Esophagus muscularis mucosa (tissue), 4 donors: ENCODE data around the gene CYS1.

ENCODE experiments used
- CTCF ChIP-seq, 3 experiments: fragments of 200-600 bp in 2 of 3; fragments of 450-650 bp in 1 of 3; sonication (generic) in 2 of 3; IDR thresholded peaks; one replicate each; pipeline ENCODE4 v1.5.1; 2017 to 2019; ENCODE audit warnings: antibody characterized with exemption in 3 of 3, mild to moderate bottlenecking in 2 of 3, moderate library complexity in 1 of 3
- EP300 ChIP-seq: sonication (generic); formaldehyde crosslinking; IDR thresholded peaks from one replicate; pipeline ENCODE4 v1.6.1; 2017; ENCODE audit warnings: antibody characterized with exemption
- POLR2AphosphoS5 ChIP-seq, 2 donors: sonication (generic); formaldehyde crosslinking; IDR thresholded peaks; one replicate each; pipeline ENCODE4 v1.6.1; 2017; ENCODE audit warnings: antibody characterized with exemption in 2 of 2

- TF ChIP-seq CTCF (IDR thresholded peaks at IDR 0.05) (no peak), POLR2AphosphoS5 (IDR thresholded peaks at IDR 0.05) (no peak), EP300 (no peak)
These were observed 45.8 kb upstream of the CYS1 start for GRCh38 chr2:10125842-10126631.
